GM12878 (cell line): ENCODE data around the gene TARBP2. TPM values are rescaled to one million over a fixed set of nuclear protein-coding genes. Genes with fewer than 3 reads are reported as not detected.
A peak's percentile ranks its signal among the peaks of the same experiment; 100 is the strongest.

Experiments
- ATAC-seq: fragments of 200-7000 bp; cut with Tn5 transposase; 3 replicates; pipeline ENCODE4 v1.9.1; 2020; ENCODE audit warnings: mild to moderate bottlenecking, moderate library complexity
- BruUV-seq: library from RNA; stranded (reverse); fragments of 400-500 nt; replicated peaks from 2 replicates; lab custom pipeline; 2021; lab: Mats Ljungman, UMichigan
- CTCF ChIA-PET: fragments of 300-600 bp; sonication (Branson Sonifier 250); formaldehyde crosslinking; extraction: SDS; loops from one replicate; lab custom pipeline; 2021; ENCODE audit warnings: inconsistent platforms; lab: Yijun Ruan, JAX
- POLR2A ChIA-PET: fragments of 350-600 bp; formaldehyde crosslinking; extraction: SDS; loops from one replicate; lab custom pipeline; 2021; ENCODE audit warnings: inconsistent platforms; lab: Charles Lee
- RAD21 ChIA-PET: fragments of 300-600 bp; sonication (Branson Sonifier 250); formaldehyde crosslinking; loops from one replicate; lab custom pipeline; 2023; ENCODE audit warnings: antibody characterized with exemption; ENCODE audit not compliant: unreplicated experiment; lab: Charles Lee
- SMC1A ChIA-PET: fragments of 300-600 bp; sonication (Branson Sonifier 250); formaldehyde crosslinking; loops from one replicate; lab custom pipeline; 2023; ENCODE audit not compliant: unreplicated experiment, uncharacterized antibody; lab: Charles Lee
- DNase-seq: peaks from one replicate; pipeline ENCODE4 v3.0.0-alpha.2; 2011; ENCODE audit warnings: low read depth, low spot score
- FAIRE-seq: peaks from 3 replicates; lab custom pipeline; 2011; peaks lifted over from hg19 to GRCh38; lab: Jason Lieb, UNC
- H2AFZ ChIP-seq: 2 replicates; pipeline ENCODE4 v1.6.0; 2011; ENCODE audit warnings: low read depth, low read length, control low read depth; ENCODE audit not compliant: control insufficient read depth
- H3K27ac ChIP-seq: 2 replicates; pipeline ENCODE4 v1.5.1; 2011; ENCODE audit warnings: control low read depth; ENCODE audit not compliant: control insufficient read depth, insufficient read depth
- H3K27me3 ChIP-seq, 2 experiments: replicated peaks in 1 of 2; 2 replicates each; pipeline versions ENCODE4 v1.6.0 to v1.6.1; 2011; ENCODE audit warnings: low read length in 1 of 2; ENCODE audit not compliant: control insufficient read depth in 2 of 2, insufficient read depth in 2 of 2
- H3K36me3 ChIP-seq, 2 experiments: 2 replicates each; pipeline ENCODE4 v1.5.1; 2011; ENCODE audit warnings: low read length in 1 of 2; ENCODE audit not compliant: control insufficient read depth in 2 of 2, insufficient read depth in 2 of 2
- H3K4me1 ChIP-seq: 2 replicates; pipeline ENCODE4 v1.6.1; 2011; ENCODE audit warnings: mild to moderate bottlenecking, low read length, moderate library complexity, mixed read lengths; ENCODE audit not compliant: control insufficient read depth, insufficient read depth
- H3K4me2 ChIP-seq: 2 replicates; pipeline ENCODE4 v1.6.0; 2011; ENCODE audit warnings: control low read depth; ENCODE audit not compliant: control insufficient read depth, insufficient read depth
- H3K4me3 ChIP-seq: fragments of 200-600 bp; sonication (generic); 2 replicates; pipeline ENCODE4 v1.5.1; 2016
- H3K79me2 ChIP-seq: 2 replicates; pipeline ENCODE4 v1.6.0; 2011; ENCODE audit warnings: low read length; ENCODE audit not compliant: control insufficient read depth, insufficient read depth
- H3K9ac ChIP-seq: 2 replicates; pipeline ENCODE4 v1.8.0; 2011; ENCODE audit warnings: low read length, control low read depth, mixed read lengths; ENCODE audit not compliant: control insufficient read depth, insufficient read depth
- H3K9me3 ChIP-seq: replicated peaks from 3 replicates; pipeline ENCODE4 v1.5.1; 2011; ENCODE audit warnings: mild to moderate bottlenecking, low read length; ENCODE audit not compliant: control insufficient read depth, insufficient read depth
- H4K20me1 ChIP-seq: 2 replicates; pipeline ENCODE4 v1.6.0; 2011; ENCODE audit not compliant: control insufficient read depth, insufficient read depth
- ATF2 ChIP-seq: IDR thresholded peaks from 2 replicates; pipeline ENCODE4 v1.6.1; 2012; ENCODE audit warnings: low read length, inconsistent platforms
- CBFB ChIP-seq: IDR thresholded peaks from 2 replicates; pipeline ENCODE4 v1.6.1; 2016; ENCODE audit warnings: antibody characterized with exemption, low read depth
- NR2C2 ChIP-seq: IDR thresholded peaks from 2 replicates; pipeline ENCODE4 v1.6.1; 2011; ENCODE audit warnings: borderline replicate concordance, low read depth; ENCODE audit not compliant: control insufficient read depth, insufficient read length
- POLR2AphosphoS2 ChIP-seq: IDR thresholded peaks from 2 replicates; pipeline ENCODE4 v1.6.1; 2011; ENCODE audit warnings: low read depth, mild to moderate bottlenecking, low read length, improper control_type of control experiment, moderate library complexity
- POLR2AphosphoS5 ChIP-seq: IDR thresholded peaks from 2 replicates; pipeline ENCODE4 v1.6.1; 2011; ENCODE audit warnings: mild to moderate bottlenecking, low read length, inconsistent platforms
- SMAD5 ChIP-seq: IDR thresholded peaks from 2 replicates; pipeline ENCODE4 v1.6.1; 2016; ENCODE audit warnings: antibody characterized with exemption, low read depth
- SPI1 ChIP-seq: IDR thresholded peaks from 2 replicates; pipeline ENCODE4 v1.6.1; 2011; ENCODE audit warnings: low read depth, mild to moderate bottlenecking, low read length, moderate library complexity, borderline replicate concordance; ENCODE audit not compliant: insufficient read depth
- STAT1 ChIP-seq: fragments of 450-650 bp; conservative IDR thresholded peaks from 2 replicates; pipeline ENCODE4 v1.6.1; 2014; ENCODE audit warnings: antibody characterized with exemption, mild to moderate bottlenecking
- YY1 ChIP-seq: IDR thresholded peaks from 2 replicates; pipeline ENCODE4 v1.6.1; 2011; ENCODE audit warnings: low read depth, mild to moderate bottlenecking, low read length
- WGBS: methylation state at CpG from one replicate; pipeline ENCODE4 v1.1.6; 2016; ENCODE audit warnings: low lambda C conversion rate; ENCODE audit not compliant: insufficient replicate concordance, insufficient coverage; ENCODE audit errors: missing lambda C conversion rate; 5-methylcytosine and 5-hydroxymethylcytosine counted together
- in situ Hi-C: fragments of 300-500 bp; cut with MboI; formaldehyde crosslinking; loops from 9 replicates; pipeline ENCODE4 v1.14.3; 2018; ENCODE audit warnings: mixed read lengths
- intact Hi-C: fragments of 100-400 bp; cut with micrococcal nuclease; formaldehyde crosslinking; loops from one replicate; pipeline ENCODE4 v1.14.2; 2022; ENCODE audit not compliant: unreplicated experiment
- polyA plus RNA-seq, 11 experiments: library from polyadenylated mRNA; depleted of rRNA in 4 of 11; unstranded in 6 of 11; stranded (reverse) in 5 of 11; fragments of >200 nt; fragmentation: Nextera tagmentation in 4 of 11; fragmentation: Illumina TruSeq in 1 of 11; extraction: Ambion mirVana in 4 of 11; extraction: Trizol in 1 of 11; gene quantifications; 1 replicate in 1 of 11; 2 replicates in 10 of 11; pipeline versions ENCODE4 v1.2.1 to v1.2.3, GENCODE V29; 2011 to 2016; ENCODE audit warnings: inconsistent platforms in 2 of 11, missing spikeins in 2 of 11, low read depth in 1 of 11
- total RNA-seq, 4 experiments: library from RNA; depleted of rRNA in 3 of 4; stranded (reverse); fragments of >200 nt in 3 of 4; fragmentation: Illumina TruSeq in 1 of 4; extraction: Trizol in 1 of 4; gene quantifications; 2 replicates each; pipeline versions ENCODE4 v1.2.1 to v1.2.3, GENCODE V29; 2013 to 2021

The TARBP2 gene
- total and polyA plus RNA-seq, 10 of the 15 experiments (the other 5 are each of a cell fraction or from before 2014, with no cell fraction given): 5.5 to 60.1 (median 36.8) TPM

- Histone ChIP-seq H3K9ac (no peak overlapping the region), H3K4me1 (no peaks in the 10 kb centered on the region), H4K20me1 (no peaks in the 10 kb centered on the region), H3K36me3 (peaks cover 33 to 51% of the 10 kb centered on the region in 2 experiments), H3K4me3 (no peak overlapping the region), H2AFZ (no peak overlapping the region), H3K27me3 (no peaks in the 10 kb centered on the region), H3K4me2 (no peak overlapping the region), H3K79me2 (no peaks in the 10 kb centered on the region), H3K9me3 (no peaks in the 10 kb centered on the region), H3K27ac (no peak overlapping the region)
- WGBS: 62% methylated on average over 9 of the region's 9 CpGs
- no peak for FAIRE-seq
- ChIA-PET RAD21 (no interaction called here), SMC1A (interaction anchor here (1.0 to 2.3 kb wide), 2 partner anchors 10 to 26 kb away, joined by 3 to 6 read pairs; no protein-coding TSS in a partner anchor), POLR2A (interaction anchor here (0.7 to 1.3 kb wide), 4 partner anchors 12 to 96 kb away, joined by 3 to 6 read pairs (median 4); no protein-coding TSS in a partner anchor), CTCF (interaction anchor here (3.5 kb wide), 1 partner anchor 25 kb away, joined by 13 read pairs; no protein-coding TSS in a partner anchor)
- ATAC-seq: peak; percentile 4
- TF ChIP-seq ATF2 (peak; percentile 18), STAT1 (no peak), SPI1 (no peak), SMAD5 (peak; percentile 47; the same call in 1 of the 2 replicates), POLR2AphosphoS2 (peak; percentile 62; the same call in 1 of the 2 replicates), POLR2AphosphoS5 (peak; percentile 48), YY1 (no peak), CBFB (0 out of 2 replicates have a peak, but pooled peaks have one; percentile 23), NR2C2 (no peak)
- BruUV-seq: no TSS peak
- DNase-seq: no peak
- intact Hi-C loops (no loop called here), in situ Hi-C loops (no loop called here)
Observed at GRCh38 chr12:53483225-53483978, 17.7 kb upstream of the TARBP2 start.
